ENCODE results near the gene GP5.

Gene GP5

GRCh38 chr3:194405766-194406165 lies 6.7 kb upstream of the GP5 start:
- H3K4me1 ChIP-seq (ENCODE audit: control insufficient read depth, insufficient read depth, low read length): no peaks in the 10 kb centered on the region

GRCh38 chr3:194404365-194405140 lies 5.5 kb upstream of the GP5 start:
- no peak overlapping the region for H3K27ac ChIP-seq (ENCODE audit: extremely low read depth, low read depth, low read length)
- H3K4me3 ChIP-seq (ENCODE audit: low read depth, low read length): no peak overlapping the region
- ChIA-PET CTCF (interaction anchor here (0.5 to 5.3 kb wide), 12 partner anchors 10 to 1588 kb away, joined by 3 to 38 read pairs (median 3); no protein-coding TSS in a partner anchor), POLR2A (no interaction called here)
- no peaks in the 10 kb centered on the region for H3K9me3 ChIP-seq (ENCODE audit: control insufficient read depth, insufficient read depth, low read depth, low read length)
- peaks cover 0 to 46% of the 10 kb centered on the region in 2 experiments; a peak in 1 of 3 replicates for H3K36me3 ChIP-seq (ENCODE audit: control insufficient read depth in 2 of 2, insufficient read depth in 1 of 2, low read length in 2 of 2)
- H3K4me1 ChIP-seq (ENCODE audit: control insufficient read depth, insufficient read depth, low read length): no peaks in the 10 kb centered on the region
- TF ChIP-seq KLF10 (tag by site-specific recombination; IDR thresholded peaks at IDR 0.05): 0 out of 2 replicates have a peak, but pooled peaks have one; percentile 25
- TF ChIP-seq ZNF324 (tag by site-specific recombination; IDR thresholded peaks at IDR 0.05): no peak
- TF ChIP-seq ZNF654 (tag by site-specific recombination; IDR thresholded peaks at IDR 0.05; ENCODE audit: low read depth): peak; percentile 77
- TF ChIP-seq ZFP41 (tag by site-specific recombination; IDR thresholded peaks at IDR 0.05; ENCODE audit: borderline replicate concordance): no peak
- TF ChIP-seq ZNF2 (tag by site-specific recombination; IDR thresholded peaks at IDR 0.05): 0 out of 2 replicates have a peak, but pooled peaks have one; percentile 30
- no peak for TF ChIP-seq ZBTB10 (tag by site-specific recombination; IDR thresholded peaks at IDR 0.05)
- TF ChIP-seq ZNF366 (tag by site-specific recombination; conservative IDR thresholded peaks at IDR 0.05): no peak
- no peak for TF ChIP-seq ZBTB20 (tag by site-specific recombination; IDR thresholded peaks at IDR 0.05)
- no peak for TF ChIP-seq ZNF155 (tag by site-specific recombination; IDR thresholded peaks at IDR 0.05)
- TF ChIP-seq REPIN1 (tag by site-specific recombination; IDR thresholded peaks at IDR 0.05; ENCODE audit: low read depth): no peak
- TF ChIP-seq ZNF37A (tag by site-specific recombination; IDR thresholded peaks at IDR 0.05): no peak
- no peak for TF ChIP-seq ZNF777 (tag by site-specific recombination; IDR thresholded peaks at IDR 0.05; ENCODE audit: borderline replicate concordance)
- TF ChIP-seq ZFHX2 (tag by site-specific recombination; conservative IDR thresholded peaks at IDR 0.05): peak; percentile 30; the same call in 1 of the 2 replicates
- TF ChIP-seq ZNF433 (tag by site-specific recombination; IDR thresholded peaks at IDR 0.05; ENCODE audit: low read depth): no peak
- TF ChIP-seq PRDM6 (tag by site-specific recombination; IDR thresholded peaks at IDR 0.05): peak; percentile 15; the same call in 1 of the 2 replicates
- TF ChIP-seq ZNF146 (tag by site-specific recombination; IDR thresholded peaks at IDR 0.05): no peak
- TF ChIP-seq INSM2 (tag by site-specific recombination; IDR thresholded peaks at IDR 0.05): no peak
- TF ChIP-seq ZNF660 (tag by site-specific recombination; IDR thresholded peaks at IDR 0.05): peak; percentile 58; the same call in 1 of the 2 replicates
- no peak for TF ChIP-seq ZNF223 (tag by site-specific recombination; IDR thresholded peaks at IDR 0.05)
- no peak for TF ChIP-seq GLIS2 (tag by site-specific recombination; IDR thresholded peaks at IDR 0.05)
- no peak for TF ChIP-seq ZNF513 (tag by site-specific recombination; IDR thresholded peaks at IDR 0.05)

More at GRCh38 chr3:194405766-194406165, 6.7 kb upstream of the GP5 start:
- Histone ChIP-seq H3K36me3 (ENCODE audit: control insufficient read depth in 2 of 2, insufficient read depth in 1 of 2, low read length in 2 of 2) (peaks cover 0 to 50% of the 10 kb centered on the region in 2 experiments; a peak in 1 of 3 replicates), H3K9me3 (ENCODE audit: control insufficient read depth, insufficient read depth, low read depth, low read length) (no peaks in the 10 kb centered on the region), H3K27ac (ENCODE audit: extremely low read depth, low read depth, low read length) (no peak overlapping the region), H3K4me3 (ENCODE audit: low read depth, low read length) (no peak overlapping the region)
- TF ChIP-seq ZNF202 (tag by site-specific recombination; IDR thresholded peaks at IDR 0.05; ENCODE audit: borderline replicate concordance): no peak
- no peak for TF ChIP-seq ZNF16 (tag by site-specific recombination; IDR thresholded peaks at IDR 0.05; ENCODE audit: low read depth)
- TF ChIP-seq ZNF645 (tag by site-specific recombination; IDR thresholded peaks at IDR 0.05): no peak
- no peak for TF ChIP-seq ZNF830 (tag by site-specific recombination; IDR thresholded peaks at IDR 0.05; ENCODE audit: low read depth)
- no peak for TF ChIP-seq GLI2 (tag by site-specific recombination; IDR thresholded peaks at IDR 0.05; ENCODE audit: borderline replicate concordance, low read depth)
- CTCF ChIA-PET: interaction anchor here (0.6 to 5.3 kb wide), 5 partner anchors 55 to 982 kb away, joined by 3 to 38 read pairs (median 3); no protein-coding TSS in a partner anchor
- POLR2A ChIA-PET: no interaction called here
